ENCODE data around the gene NDUFAF7.
"Not testable (repeated sequence)": the region's sequence is repeated elsewhere in the genome, so short reads cannot be mapped to it uniquely, and the experiment has no call there.

NDUFAF7 gene

DNA sequence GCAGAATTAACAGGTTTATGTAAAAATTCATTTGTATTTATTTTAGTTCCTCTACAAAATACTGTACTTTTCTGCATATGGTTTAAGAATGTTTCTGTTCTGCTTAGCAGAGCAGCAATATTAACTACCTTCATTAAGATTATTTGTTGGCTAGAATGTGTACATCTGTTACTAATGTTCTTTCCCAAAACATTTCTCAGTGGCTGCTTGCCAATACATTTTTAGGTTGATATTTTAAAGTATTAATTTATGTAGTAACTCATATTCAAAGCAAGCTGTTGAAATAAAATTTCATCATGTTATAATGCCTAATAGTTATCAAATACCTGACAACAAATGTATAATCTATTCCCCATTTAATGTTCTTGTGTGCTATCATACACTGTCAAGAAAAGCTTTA is 52.9 kb downstream of the NDUFAF7 start:
- no peak for DNase-seq

DNA sequence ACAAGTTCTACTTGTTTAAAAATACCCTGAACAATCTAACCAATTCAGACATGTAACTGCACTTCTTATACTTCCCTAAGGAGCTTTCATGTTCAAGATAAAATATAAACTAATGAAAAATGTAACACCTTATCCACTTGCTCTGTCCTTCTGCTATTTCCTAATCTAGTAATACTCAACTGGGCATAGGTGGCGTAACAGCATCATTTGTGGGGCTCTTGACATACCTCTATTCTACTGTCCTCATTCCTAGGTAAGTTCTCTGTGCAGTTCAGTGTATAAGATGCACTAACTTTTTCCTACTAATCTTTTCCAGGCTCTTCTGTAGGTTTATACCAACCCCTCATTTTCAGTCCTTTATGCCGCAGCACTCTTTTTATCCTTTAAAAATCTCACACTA is 56.5 kb downstream of the NDUFAF7 start:
- no peak for DNase-seq

DNA sequence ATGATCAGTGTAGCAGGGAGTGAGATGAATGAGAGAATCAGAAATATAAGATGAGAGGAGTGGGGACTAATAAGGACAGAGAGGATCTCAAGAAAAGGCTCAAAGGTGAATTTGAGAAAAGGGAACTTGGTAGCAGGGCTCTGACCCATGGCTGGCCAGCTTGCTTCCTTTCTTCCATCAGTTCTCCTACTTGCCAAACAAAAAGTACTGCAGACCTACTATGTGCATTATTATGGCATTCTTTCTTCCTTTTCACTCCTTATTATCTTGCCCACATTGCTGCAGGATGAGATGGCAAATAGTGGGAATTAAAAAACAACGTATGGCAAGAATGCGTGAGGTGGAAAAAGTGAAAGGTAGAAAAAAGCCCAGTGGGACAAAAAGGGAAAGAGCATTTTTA is 60.2 kb downstream of the NDUFAF7 start:
- DNase-seq, result no peak

DNA sequence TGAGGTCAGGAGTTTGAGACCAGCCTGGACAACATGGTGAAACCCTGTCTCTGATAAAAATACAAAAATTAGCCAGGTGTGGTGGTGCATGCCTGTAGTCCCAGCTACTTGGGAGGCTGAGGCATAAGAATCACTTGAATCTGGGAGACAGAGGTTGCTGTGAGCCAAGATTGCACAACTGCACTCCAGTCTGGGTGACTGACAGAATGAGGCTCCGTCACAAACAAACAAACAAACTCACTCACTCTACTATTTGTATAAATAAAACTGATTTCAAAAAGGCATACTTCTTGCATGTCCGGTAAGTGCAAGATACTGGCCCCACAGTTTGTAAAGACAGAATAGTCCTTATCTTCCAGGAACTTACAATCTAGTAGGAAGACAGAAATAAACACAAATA is 63.4 kb downstream of the NDUFAF7 start:
- DNase-seq, result not testable (repeated sequence)

DNA sequence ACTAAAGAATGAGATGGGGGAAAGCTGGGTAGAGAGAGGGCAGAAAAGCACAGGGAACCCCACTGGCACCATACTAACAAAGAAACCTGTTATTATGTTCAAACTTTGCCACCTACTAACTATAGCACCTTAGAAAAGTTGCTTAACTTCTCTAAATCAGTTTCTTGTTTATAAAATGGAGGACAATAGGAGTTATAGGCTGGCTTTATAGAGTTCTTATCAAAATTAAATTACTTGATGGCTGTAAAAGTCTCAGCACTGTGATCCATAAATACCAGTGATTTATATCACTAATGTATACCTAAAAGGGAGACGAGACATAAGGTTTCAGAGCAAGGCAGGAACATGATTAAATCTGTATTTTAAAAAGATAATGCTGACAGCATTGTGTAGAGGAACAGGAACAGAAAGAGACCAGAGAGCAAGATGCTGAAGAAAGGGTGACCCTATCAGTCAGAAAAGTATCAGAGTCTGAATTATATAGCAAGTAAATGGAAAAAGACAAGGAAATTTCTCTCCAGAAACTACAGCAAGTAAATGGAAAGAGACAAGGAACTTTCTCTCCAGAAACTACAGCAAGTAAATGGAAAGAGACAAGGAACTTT is 64.1 kb downstream of the NDUFAF7 start:
- DNase-seq, result no peak

DNA sequence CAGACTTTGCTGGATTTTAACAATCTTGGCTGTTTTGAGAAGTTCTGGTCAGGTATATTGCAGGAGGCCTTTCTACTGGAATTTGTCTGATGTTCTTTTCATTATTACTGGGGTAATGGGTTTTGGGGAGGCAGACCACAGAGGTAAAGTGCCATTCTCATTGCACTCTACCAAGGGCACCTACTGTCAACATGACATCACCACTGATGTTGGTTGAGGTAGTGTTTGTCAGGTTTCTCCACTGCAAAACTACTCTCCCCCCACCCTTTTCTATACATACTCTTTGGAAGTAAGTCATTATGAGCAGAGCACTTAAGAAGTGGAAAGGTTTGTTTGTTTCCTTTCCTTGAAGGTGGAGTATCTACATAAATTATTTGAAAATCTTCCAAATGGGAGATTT is 66.2 kb downstream of the NDUFAF7 start:
- no peak for DNase-seq

Data from cerebellar nuclear complex (tissue), 1 donor.